AG10803 (cell line): ENCODE data around the gene APMAP.

Experiments used
- DNase-seq: peaks from one replicate; pipeline ENCODE4 v3.0.0; 2010; ENCODE audit warnings: low read depth
- H3K4me3 ChIP-seq: 2 replicates; pipeline ENCODE4 v1.5.1; 2011; ENCODE audit warnings: mild to moderate bottlenecking, low read length, control low read depth
- CTCF ChIP-seq: conservative IDR thresholded peaks from 2 replicates; pipeline ENCODE4 v1.5.1; 2011; ENCODE audit warnings: mild to moderate bottlenecking, low read length, control low read depth, inconsistent platforms

Gene APMAP

DNA sequence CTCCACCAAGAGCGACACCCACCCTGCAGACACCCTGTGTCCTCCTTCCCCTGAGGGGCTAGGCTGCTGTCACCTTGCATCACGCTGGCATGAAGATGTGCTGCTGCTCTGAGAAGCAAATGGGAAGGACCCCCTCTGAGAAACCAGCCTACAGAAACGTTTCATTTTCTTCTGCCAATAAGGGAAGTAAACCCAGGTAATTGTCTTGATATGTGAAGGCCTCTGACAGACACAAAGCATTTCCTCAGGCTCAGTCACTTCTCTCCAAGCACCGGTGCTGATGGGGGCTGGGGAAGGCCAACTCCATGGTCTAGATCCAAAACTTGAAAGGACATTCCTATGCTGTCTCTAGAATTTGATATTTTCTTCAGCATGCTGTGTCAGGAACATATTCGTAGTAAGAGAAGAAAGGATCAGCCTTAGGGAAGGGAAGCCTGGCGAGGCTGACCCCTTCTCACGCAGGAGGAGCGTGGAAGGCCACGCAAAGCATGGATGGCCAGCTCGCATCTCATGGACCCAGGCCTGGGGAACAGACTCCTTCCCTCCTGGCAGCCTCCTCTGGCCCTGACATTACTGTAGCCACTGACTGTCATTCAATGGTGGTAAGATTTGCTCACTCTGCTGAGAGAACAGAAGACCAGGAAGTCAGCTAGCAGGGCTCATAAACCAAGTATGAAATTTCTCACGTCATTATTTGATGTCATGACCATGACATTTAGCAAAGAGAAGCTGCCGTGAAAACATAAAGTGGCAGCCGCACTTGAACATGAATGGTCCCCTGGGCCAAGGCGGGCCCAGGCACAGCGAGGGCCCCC is 44.9 kb upstream of the APMAP start:
- TF ChIP-seq CTCF, result no peak
- no peak overlapping the region for H3K4me3 ChIP-seq
- no peak for DNase-seq

GRCh38 chr20:25036331-25036936 is 43.9 kb upstream of the APMAP start:
- no peak for DNase-seq
- TF ChIP-seq CTCF, result no peak
- H3K4me3 ChIP-seq, result no peak overlapping the region

DNA sequence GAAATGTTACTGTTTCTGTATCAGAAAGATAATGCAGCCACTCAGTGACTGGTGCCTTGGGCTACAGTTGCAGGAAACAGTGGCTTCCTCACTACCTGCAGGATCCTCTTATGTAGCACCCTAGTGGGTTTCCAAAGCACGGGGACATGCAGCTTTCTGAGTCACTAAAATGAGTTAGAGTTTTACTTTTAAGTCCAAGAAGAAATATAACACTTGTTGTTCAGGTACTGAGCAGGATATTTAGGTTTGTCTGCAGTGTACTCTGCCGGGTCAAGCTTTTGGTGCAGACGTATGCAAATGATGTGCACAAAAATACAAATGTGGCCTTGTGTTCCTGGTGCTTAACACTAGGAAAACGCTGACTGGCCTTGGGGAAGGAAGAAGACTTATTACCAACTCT is 43.4 kb upstream of the APMAP start:
- TF ChIP-seq CTCF, result no peak
- no peak overlapping the region for H3K4me3 ChIP-seq
- DNase-seq, result no peak

GRCh38 chr20:25033924-25034300 is 41.4 kb upstream of the APMAP start:
- TF ChIP-seq CTCF, result no peak
- no peak overlapping the region for H3K4me3 ChIP-seq
- no peak for DNase-seq

- TF ChIP-seq CTCF, result no peak
- H3K4me3 ChIP-seq, result no peak overlapping the region
- no peak for DNase-seq
Measured at GRCh38 chr20:25033265-25033923, 40.8 kb upstream of the APMAP start.

DNA sequence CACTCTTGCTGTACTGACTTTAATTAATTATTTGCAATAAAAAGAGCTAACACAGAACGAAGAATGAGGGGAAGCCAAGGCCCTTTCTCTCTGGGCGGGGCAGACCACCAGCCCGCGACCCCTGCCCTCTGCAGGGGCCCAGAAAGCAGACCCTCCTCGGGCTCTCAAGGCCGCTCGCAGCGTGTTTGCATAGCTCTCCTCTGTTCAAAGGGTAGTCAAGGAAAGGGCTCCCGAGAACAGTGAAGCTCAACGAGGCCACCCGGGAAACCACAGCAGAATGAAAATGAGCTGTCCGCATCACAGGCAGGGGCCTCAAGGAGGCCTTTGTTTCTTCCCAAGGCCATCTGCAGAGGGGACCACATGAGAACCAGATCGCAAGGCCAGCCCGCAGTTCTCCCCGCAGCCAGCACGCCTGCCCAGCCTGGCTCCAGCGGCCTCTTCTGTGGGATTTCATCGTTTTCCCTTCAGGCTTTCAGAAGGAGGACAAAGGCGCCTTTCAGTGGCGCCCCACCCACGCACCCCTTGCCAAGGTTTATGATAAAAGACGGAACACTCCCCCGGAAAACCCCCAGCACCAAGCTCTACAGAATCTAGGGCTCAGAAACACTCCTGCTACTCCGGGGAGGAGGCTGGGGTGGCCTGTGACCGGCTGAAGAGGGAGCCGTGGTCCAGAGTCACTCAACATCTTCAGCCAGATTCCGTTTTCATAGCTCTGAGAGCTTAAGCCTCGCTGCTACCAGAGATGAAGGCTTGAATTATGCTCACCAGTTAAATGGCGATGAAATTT is 40.1 kb upstream of the APMAP start:
- no peak overlapping the region for H3K4me3 ChIP-seq
- no peak for DNase-seq
- TF ChIP-seq CTCF, result no peak
